ENCODE results near the gene SHF.

SHF gene

GRCh38 chr15:45200001-45200798 lies 12.4 kb upstream of the SHF start:
- DNase-seq (ENCODE audit: low read depth in 2 of 3, low spot score in 1 of 3), result peak; percentile 91 to 100 (median 97)

GRCh38 chr15:45199136-45199810 lies 11.5 kb upstream of the SHF start:
- peak in 2 of 3 donors; percentile 25 to 30 for DNase-seq (ENCODE audit: low read depth in 2 of 3, low spot score in 1 of 3)

GRCh38 chr15:45198337-45199135 lies 10.8 kb upstream of the SHF start:
- DNase-seq (ENCODE audit: low read depth in 2 of 3, low spot score in 1 of 3), result peak; percentile 83 to 98 (median 95)

GRCh38 chr15:45197512-45197911 lies 9.7 kb upstream of the SHF start:
- no peak for DNase-seq (ENCODE audit: low read depth in 2 of 3, low spot score in 1 of 3)

- no peak for DNase-seq (ENCODE audit: low read depth in 2 of 3, low spot score in 1 of 3)
Observed at GRCh38 chr15:45187578-45187893, 230 bp downstream of the SHF start.

- DNase-seq (ENCODE audit: low read depth in 2 of 3, low spot score in 1 of 3), result no peak
Observed at GRCh38 chr15:45186771-45187577, 792 bp downstream of the SHF start.

- no peak for DNase-seq (ENCODE audit: low read depth in 2 of 3, low spot score in 1 of 3)
Observed at GRCh38 chr15:45185903-45186770, 1.6 kb downstream of the SHF start.

GRCh38 chr15:45185069-45185779 lies 2.5 kb downstream of the SHF start:
- DNase-seq (ENCODE audit: low read depth in 2 of 3, low spot score in 1 of 3), result no peak

- DNase-seq (ENCODE audit: low read depth in 2 of 3, low spot score in 1 of 3), result no peak
Observed at GRCh38 chr15:45184562-45185041, 3.2 kb downstream of the SHF start.

GRCh38 chr15:45183511-45183910 lies 4.3 kb downstream of the SHF start:
- no peak for DNase-seq (ENCODE audit: low read depth in 2 of 3, low spot score in 1 of 3)

- no peak for DNase-seq (ENCODE audit: low read depth in 2 of 3, low spot score in 1 of 3)
Observed at GRCh38 chr15:45182996-45183395, 4.8 kb downstream of the SHF start.

GRCh38 chr15:45181491-45182285 lies 6.1 kb downstream of the SHF start:
- no peak for DNase-seq (ENCODE audit: low read depth in 2 of 3, low spot score in 1 of 3)

- DNase-seq (ENCODE audit: low read depth in 2 of 3, low spot score in 1 of 3), result no peak
Observed at GRCh38 chr15:45180648-45181436, 6.9 kb downstream of the SHF start.

- DNase-seq (ENCODE audit: low read depth in 2 of 3, low spot score in 1 of 3), result no peak
Observed at GRCh38 chr15:45180201-45180600, 7.6 kb downstream of the SHF start.

- DNase-seq (ENCODE audit: low read depth in 2 of 3, low spot score in 1 of 3), result peak in 1 of 3 donors; percentile 39
Observed at GRCh38 chr15:45179221-45179985, 8.4 kb downstream of the SHF start.

- DNase-seq (ENCODE audit: low read depth in 2 of 3, low spot score in 1 of 3), result no peak
Observed at GRCh38 chr15:45177285-45177684, 10.5 kb downstream of the SHF start.

- DNase-seq (ENCODE audit: low read depth in 2 of 3, low spot score in 1 of 3), result no peak
Observed at GRCh38 chr15:45174577-45174976, 13.2 kb downstream of the SHF start.

Data from stimulated activated CD4-positive, alpha-beta T cell treated with anti-CD3 and anti-CD28 coated beads, Interleukin-12 subunit alpha, Interleukin-12 subunit beta, amount 100 ng/mL, for 48 hours (primary cell).